ENCODE results near the gene ALOX12.
A peak's percentile ranks its signal among the peaks of the same experiment; 100 is the strongest.
"Not testable (repeated sequence)": the region's sequence is repeated elsewhere in the genome, so short reads cannot be mapped to it uniquely, and the experiment has no call there.

Gene ALOX12

GRCh38 chr17:7046725-7047397 is 51.0 kb downstream of the ALOX12 start:
- DNase-seq = peak; percentile 81

DNA sequence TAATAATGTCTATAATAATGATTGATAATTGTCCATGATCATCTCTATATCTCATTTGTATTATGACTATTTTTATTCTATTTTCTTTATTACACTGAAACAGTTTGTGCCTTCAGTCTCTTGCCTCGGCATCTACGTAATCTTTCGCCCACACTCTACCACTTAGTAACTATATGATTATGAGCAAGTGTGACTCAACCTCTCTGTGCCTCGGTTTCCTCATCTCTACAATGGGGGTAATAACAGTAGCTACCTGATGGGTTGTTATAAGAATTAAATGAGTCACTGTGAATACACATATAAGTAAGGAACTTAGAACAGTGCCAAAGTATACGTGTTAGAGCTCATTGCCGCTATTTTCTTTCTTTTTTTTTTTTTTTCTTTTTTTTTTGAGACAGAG is 51.7 kb downstream of the ALOX12 start:
- no peak for DNase-seq

DNA sequence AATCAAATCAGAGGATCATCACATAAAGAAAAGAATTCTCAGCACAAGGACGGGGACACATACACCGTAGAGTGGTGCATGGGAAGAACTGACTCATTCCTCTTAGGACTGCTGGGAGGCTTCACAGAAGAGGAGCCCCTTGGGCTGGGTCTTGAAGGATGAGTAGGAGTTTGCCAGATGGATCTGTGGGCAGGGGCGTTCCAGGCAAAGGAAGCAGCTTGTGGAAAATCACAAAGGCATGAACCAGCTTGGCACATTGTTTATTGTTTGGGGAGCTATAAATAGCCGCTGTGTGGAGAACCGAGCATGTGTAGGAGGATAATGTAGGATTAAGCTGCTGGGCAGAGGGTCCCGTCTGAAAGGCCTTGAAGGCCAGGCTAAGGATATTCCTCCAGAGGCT is 53.1 kb downstream of the ALOX12 start:
- DNase-seq = no peak

DNA sequence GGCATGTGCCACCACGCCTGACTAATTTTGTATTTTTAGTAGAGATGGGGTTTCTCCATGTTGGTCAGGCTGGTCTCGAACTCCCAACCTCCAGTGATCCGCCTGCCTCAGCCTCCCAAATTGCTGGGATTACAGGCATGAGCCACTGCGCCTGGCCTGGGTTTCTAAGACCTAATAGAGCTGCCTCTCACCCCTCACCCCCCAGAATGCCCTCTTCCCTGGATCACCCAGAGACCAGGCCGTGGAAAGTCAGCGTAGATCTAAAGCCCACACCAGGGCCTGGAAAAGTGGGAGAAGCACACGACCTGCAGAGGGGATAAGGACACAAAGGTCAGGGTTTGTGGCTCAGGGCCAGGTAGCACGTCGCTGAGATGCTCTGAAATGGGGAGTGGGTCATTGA is 54.7 kb downstream of the ALOX12 start:
- not testable (repeated sequence) for DNase-seq

GRCh38 chr17:7056386-7056785 is 60.5 kb downstream of the ALOX12 start:
- DNase-seq = no peak

DNA sequence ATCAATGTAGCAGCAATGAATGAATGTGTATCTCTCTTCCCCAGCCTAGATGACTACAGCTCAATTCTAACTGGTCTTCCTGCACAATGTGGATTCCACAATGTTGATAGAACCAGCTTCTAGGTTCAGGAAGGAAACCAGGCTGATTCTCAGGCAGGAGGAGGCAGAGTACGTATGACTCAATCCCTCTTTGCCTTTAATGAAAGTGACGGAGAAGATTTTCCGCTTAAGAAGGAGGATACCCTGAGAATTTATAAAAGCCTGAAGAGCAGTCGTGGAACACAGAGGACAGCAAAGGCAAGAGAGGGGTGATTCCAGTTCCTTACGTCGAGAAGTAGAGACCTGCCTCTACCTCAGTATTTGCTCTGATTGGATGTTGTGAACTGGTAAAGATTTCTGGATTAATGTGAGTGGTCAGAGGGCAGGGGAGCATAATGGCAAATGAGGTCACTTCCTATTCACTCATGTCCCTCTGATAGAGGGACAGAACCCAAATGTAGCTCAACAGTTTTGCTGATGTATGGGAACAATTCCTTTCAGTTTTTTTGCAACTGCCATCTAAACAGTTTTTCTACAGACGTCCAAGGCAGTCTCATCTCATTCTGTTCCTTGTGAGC is 63.1 kb downstream of the ALOX12 start:
- DNase-seq = no peak

Measured in activated CD4-positive, alpha-beta T cell treated with anti-CD3 and anti-CD28 coated beads for 48 hours (primary cell).